ENCODE measurements around the gene KLHDC8A. TPM values are rescaled to one million over a fixed set of nuclear protein-coding genes. Genes with fewer than 3 reads are reported as not detected.

KLHDC8A gene
- total RNA-seq, 4 donors from 2014 or later = 4.1 to 5.5 (median 4.6) TPM

DNA sequence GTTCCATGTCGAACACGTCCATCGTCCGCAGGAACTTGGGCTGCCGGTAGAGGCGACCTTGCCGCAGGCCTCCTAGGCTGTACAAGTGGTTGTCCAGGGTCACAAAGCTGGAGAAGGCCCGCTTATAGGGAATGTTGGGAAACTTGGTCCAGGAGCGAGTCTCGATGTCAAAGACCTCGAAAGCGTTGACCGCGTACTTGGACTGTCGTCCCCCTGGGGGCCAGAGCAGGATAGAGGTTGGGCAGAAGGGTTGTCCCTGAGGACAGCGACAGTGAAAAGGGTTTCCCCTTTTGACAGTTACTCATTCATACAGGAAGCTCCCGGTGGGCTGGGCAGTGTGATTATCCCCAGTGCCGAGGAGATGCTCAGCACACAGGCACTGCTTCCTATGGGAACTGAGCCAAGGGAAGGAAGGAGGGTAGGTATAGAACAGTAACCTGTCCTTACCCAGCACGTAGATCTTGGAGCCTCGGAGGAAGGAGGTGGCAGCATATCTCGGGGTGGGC is 17.5 kb downstream of the KLHDC8A start:
- Histone ChIP-seq H3K4me3 (no peak overlapping the region), H3K27me3 (peaks cover 0 to 18% of the 10 kb centered on the region in 2 donors), H3K9me3 (no peaks in the 10 kb centered on the region), H3K36me3 (no peaks in the 10 kb centered on the region), H3K4me1 (peaks cover 0 to 12% (median 11%) of the 10 kb centered on the region in 4 donors), H3K27ac (no peak overlapping the region)
- TF ChIP-seq, protein P1, sequence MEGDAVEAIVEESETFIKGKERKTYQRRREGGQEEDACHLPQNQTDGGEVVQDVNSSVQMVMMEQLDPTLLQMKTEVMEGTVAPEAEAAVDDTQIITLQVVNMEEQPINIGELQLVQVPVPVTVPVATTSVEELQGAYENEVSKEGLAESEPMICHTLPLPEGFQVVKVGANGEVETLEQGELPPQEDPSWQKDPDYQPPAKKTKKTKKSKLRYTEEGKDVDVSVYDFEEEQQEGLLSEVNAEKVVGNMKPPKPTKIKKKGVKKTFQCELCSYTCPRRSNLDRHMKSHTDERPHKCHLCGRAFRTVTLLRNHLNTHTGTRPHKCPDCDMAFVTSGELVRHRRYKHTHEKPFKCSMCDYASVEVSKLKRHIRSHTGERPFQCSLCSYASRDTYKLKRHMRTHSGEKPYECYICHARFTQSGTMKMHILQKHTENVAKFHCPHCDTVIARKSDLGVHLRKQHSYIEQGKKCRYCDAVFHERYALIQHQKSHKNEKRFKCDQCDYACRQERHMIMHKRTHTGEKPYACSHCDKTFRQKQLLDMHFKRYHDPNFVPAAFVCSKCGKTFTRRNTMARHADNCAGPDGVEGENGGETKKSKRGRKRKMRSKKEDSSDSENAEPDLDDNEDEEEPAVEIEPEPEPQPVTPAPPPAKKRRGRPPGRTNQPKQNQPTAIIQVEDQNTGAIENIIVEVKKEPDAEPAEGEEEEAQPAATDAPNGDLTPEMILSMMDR (IDR thresholded peaks at IDR 0.05) = no peak
- no peak for DNase-seq (ENCODE audit: low spot score in 2 of 2)
- WGBS, 2 donors = 85% methylated on average over 21 of the region's 21 CpGs

DNA sequence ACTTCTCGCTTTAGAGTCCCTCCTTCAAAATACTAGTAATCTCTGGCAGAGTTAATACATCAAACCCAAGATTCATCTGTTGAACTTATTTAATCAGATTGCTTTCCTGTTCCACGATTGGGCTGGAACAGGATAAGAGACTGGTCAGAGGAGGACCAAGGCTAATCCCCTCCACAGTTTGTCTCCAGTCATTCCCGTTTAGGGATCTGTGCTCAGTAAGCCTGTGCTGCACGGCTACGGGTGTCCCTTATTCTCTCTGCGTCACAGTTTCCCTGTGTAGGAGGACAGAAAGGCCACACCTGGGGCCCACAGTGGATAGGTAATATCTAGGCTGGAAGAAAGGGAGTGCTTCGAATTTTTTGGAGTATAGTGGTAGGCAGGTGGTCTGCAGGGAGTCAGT is 18.7 kb downstream of the KLHDC8A start:
- Histone ChIP-seq H3K4me3 (no peak overlapping the region), H3K36me3 (no peaks in the 10 kb centered on the region), H3K27me3 (peaks cover 0 to 6% of the 10 kb centered on the region in 2 donors), H3K9me3 (no peaks in the 10 kb centered on the region), H3K27ac (no peak overlapping the region), H3K4me1 (no peaks in the 10 kb centered on the region)
- TF ChIP-seq EP300 (IDR thresholded peaks at IDR 0.05) = no peak
- TF ChIP-seq POLR2A (IDR thresholded peaks at IDR 0.05) = no peak
- TF ChIP-seq, protein P1 (IDR thresholded peaks at IDR 0.05) = no peak
- WGBS, 2 donors = 62 to 71% methylated on average over 7 of the region's 7 CpGs
- DNase-seq (ENCODE audit: low spot score in 2 of 2) = no peak

DNA sequence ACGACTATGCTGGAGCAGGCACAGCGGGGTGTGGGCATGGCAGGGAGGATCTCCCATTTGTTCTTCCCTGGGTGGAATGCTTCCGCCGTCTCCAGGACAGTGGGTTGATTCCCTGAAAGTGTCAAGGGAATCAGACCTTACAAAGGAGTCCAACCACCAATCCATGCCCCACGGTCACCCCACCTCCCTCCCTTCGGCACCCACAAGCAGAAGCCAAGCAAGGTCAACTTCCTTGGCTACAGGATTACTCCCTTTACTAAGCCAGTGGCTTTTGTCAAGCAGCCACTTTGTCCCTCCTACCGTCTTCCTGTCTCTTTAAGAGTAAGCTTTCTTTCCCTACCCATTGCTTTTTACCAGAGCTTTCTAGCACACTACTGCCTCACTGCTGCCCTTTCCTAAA is 19.2 kb downstream of the KLHDC8A start:
- H3K4me3 ChIP-seq = no peak overlapping the region
- H3K9me3 ChIP-seq = no peaks in the 10 kb centered on the region
- H3K36me3 ChIP-seq = no peaks in the 10 kb centered on the region
- no peak for DNase-seq (ENCODE audit: low spot score in 2 of 2)
- TF ChIP-seq, protein P1 (IDR thresholded peaks at IDR 0.05) = no peak
- no peak for TF ChIP-seq EP300 (IDR thresholded peaks at IDR 0.05)
- TF ChIP-seq POLR2A (IDR thresholded peaks at IDR 0.05) = no peak
- H3K27ac ChIP-seq = no peak overlapping the region
- H3K4me1 ChIP-seq = no peaks in the 10 kb centered on the region
- H3K27me3 ChIP-seq = peaks cover 0 to under 1% of the 10 kb centered on the region in 2 donors
- 65 to 68% methylated on average over 7 of the region's 7 CpGs for WGBS, 2 donors

DNA sequence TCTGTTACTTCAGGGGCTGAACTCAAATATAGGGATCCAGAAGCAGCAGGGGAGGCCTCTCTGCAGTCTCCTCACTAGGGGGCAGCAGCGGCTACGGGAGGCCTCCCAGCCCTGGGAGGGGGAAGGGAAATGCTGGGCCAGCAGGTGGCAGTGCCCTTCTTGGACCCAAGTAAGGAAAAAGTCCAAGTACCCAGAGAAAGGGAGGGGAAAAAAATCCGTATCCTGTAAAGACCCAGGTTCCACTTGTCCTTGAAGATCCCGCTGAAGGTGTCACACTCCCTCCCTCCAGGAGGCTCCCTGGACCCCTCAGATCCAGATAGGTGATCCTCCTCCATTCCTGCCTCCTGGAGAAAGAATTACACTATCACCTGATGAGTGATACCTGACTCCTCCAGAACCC is 21.0 kb downstream of the KLHDC8A start:
- Histone ChIP-seq H3K9me3 (no peaks in the 10 kb centered on the region), H3K27me3 (no peaks in the 10 kb centered on the region)
- DNase-seq (ENCODE audit: low spot score in 2 of 2) = peak in 1 of 2 donors; percentile 62

DNA sequence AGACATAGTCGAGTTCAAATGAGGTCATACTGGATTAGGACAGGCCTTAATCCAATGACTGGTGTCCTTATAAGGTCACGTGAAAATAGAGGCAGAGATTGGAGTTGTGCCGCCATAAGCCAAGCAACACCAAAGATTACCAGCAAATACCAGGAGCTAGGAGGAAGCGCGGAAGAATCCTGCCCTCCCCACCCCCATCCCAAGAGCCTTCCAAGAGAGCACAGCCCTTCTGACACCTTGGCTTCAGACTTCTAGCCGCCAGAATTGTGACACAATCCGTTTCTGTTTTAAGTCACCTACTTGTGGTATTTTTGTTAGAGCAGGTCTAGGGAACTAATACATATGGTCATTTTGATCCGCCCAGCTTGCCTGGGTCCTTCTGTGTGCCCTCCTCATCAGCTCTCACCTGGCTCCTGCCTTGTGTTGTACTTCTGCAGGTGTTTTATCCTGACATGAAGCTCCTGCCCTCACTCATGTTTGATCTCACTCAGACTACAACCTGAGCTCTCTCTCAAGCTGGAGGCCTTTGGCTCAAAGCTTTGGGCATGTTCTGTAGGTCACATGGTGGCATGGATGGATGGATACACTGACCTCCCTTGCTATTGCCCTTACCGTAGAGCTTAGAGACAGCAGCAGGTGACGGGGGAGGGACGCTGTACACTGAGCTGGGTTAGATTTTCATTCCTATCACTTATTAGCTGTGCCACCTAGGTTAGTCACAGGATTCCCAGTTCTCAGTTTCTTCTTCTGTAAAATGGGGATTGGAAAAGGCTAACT is 24.5 kb downstream of the KLHDC8A start:
- Histone ChIP-seq H3K27me3 (peaks cover 0 to 12% of the 10 kb centered on the region in 2 donors), H3K9me3 (no peaks in the 10 kb centered on the region), H3K4me3 (no peak overlapping the region), H3K27ac (no peak overlapping the region), H3K36me3 (no peaks in the 10 kb centered on the region), H3K4me1 (no peaks in the 10 kb centered on the region)
- 83 to 84% methylated on average over 11 of the region's 11 CpGs for WGBS, 2 donors
- DNase-seq (ENCODE audit: low spot score in 2 of 2) = no peak
- TF ChIP-seq POLR2A (IDR thresholded peaks at IDR 0.05) = no peak
- TF ChIP-seq EP300 (IDR thresholded peaks at IDR 0.05) = no peak
- TF ChIP-seq, protein P1 (IDR thresholded peaks at IDR 0.05) = no peak

More for the DNA sequence above, 21.0 kb downstream of the KLHDC8A start:
- Histone ChIP-seq H3K27ac (no peak overlapping the region), H3K36me3 (no peaks in the 10 kb centered on the region), H3K4me3 (no peak overlapping the region), H3K4me1 (no peaks in the 10 kb centered on the region)
- TF ChIP-seq POLR2A (IDR thresholded peaks at IDR 0.05) = no peak
- TF ChIP-seq, protein P1 (IDR thresholded peaks at IDR 0.05) = peak; percentile 81 to 89 (median 86)
- WGBS, 2 donors = 5 to 11% methylated on average over 4 of the region's 4 CpGs

Data from tibial nerve (tissue), 4 donors.